Measurements from ENCODE around the gene SLC35F4.

Gene SLC35F4

DNA sequence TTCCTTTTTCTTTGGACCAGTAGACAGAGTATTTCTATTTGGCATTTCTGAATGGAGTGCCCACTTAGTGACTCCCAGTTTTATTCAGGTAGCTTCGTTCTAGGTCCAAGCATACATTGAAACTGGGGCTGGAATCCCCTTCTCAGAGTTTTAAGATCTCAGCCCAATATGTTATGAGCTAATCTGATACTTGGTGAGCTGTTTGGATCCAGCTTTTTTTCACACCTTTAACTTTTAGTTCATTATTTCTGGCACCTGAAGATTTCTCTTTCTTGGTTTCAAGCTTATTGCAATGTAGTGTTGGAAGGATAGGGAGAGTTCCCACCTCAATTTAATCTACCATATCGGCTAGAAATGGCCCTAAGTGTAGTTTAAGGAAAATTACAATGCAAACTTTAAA lies 318.8 kb downstream of the SLC35F4 start:
- DNase-seq (ENCODE audit: low read depth in 3 of 3, low spot score in 1 of 3), result no peak

DNA sequence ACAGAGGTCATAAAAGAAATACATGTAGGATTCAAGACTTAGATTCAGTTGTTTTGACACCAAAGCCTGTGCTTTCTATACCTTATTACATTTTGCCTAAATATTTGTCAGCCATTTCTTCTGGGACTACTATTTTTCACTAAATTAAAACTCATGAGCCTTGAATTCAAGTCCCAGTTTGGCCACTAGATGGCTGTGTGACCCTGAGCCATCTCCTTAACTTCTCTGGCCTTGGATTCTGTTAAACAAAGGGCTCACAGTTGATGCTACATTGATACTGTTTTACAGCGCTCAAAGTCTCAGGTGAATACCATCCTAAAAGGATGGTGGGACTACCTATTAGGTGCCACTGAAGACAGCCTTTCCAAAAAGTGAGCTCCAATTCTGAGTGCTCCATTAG lies 332.7 kb downstream of the SLC35F4 start:
- DNase-seq (ENCODE audit: low read depth in 3 of 3, low spot score in 1 of 3), result no peak

GRCh38 chr14:57530571-57530970 lies 335.3 kb downstream of the SLC35F4 start:
- no peak for DNase-seq (ENCODE audit: low read depth in 3 of 3, low spot score in 1 of 3)

DNA sequence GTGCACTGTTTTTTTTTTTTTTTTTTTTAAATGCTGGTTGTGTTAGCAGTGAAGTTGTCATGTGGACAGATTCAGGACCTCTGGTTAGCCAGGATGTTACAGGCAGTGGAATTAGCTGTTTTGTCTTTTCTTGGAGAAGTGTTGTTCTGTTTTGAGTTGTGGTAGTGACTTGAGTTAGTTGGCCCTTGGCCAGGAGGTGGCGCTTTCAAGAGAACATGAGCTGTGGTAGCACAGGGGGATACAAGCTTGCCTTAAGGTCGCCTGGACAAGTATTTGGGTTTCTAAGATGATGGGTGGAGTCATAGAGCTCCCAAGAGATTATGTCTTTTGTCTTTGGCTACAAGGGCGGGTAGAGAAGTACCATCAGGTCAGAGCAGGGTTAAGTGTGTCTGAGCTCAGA lies 338.9 kb downstream of the SLC35F4 start:
- no peak for DNase-seq (ENCODE audit: low read depth in 3 of 3, low spot score in 1 of 3)

DNA sequence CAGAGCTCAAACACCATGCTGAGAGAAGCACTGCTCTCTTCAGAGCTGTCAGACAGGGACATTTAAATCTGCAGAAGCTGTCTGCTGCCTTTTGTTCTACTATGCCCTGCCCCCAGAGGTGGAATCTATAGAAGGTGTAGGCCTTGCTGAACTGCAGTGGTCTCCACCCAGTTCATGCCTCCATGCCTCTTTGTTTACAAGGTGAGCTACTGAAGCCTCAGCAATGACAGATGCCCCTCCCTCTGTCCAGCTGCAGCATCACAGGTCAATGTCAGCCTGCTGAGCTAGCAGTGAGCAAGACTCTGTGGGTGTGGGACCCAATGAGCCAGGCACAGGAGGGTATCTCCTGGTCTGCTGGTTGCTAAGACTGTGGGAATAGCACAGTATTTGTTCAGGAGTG lies 346.8 kb downstream of the SLC35F4 start:
- DNase-seq (ENCODE audit: low read depth in 3 of 3, low spot score in 1 of 3), result no peak

Measured in stimulated activated CD4-positive, alpha-beta T cell treated with anti-CD3 and anti-CD28 coated beads, TNF-alpha, amount 100 ng/mL, for 1 hour (primary cell).